ENCODE measurements around the gene CCSAP. TPM values are rescaled to one million over a fixed set of nuclear protein-coding genes. Genes with fewer than 3 reads are reported as not detected.
"Not testable (repeated sequence)": the region's sequence is repeated elsewhere in the genome, so short reads cannot be mapped to it uniquely, and the experiment has no call there.

The CCSAP gene
- total RNA-seq, 2 donors from 2014 or later, result 4.7 to 5.0 TPM

GRCh38 chr1:229334269-229334668 lies 8.6 kb downstream of the CCSAP start:
- intact Hi-C loops (cut with DNase I), result no loop called here
- DNase-seq (ENCODE audit: low spot score), result no peak

- intact Hi-C loops (cut with DNase I), result no loop called here
- no peak for DNase-seq (ENCODE audit: low spot score)
Observed at GRCh38 chr1:229328598-229329362, 14.1 kb downstream of the CCSAP start.

GRCh38 chr1:229327765-229328164 lies 15.1 kb downstream of the CCSAP start:
- DNase-seq (ENCODE audit: low spot score); intact Hi-C loops (cut with DNase I): not testable (repeated sequence)

GRCh38 chr1:229326601-229327000 lies 16.2 kb downstream of the CCSAP start:
- intact Hi-C loops (cut with DNase I), result no loop called here
- DNase-seq (ENCODE audit: low spot score), result no peak

GRCh38 chr1:229325853-229326487 lies 16.9 kb downstream of the CCSAP start:
- intact Hi-C loops (cut with DNase I), result no loop called here

GRCh38 chr1:229325401-229325800 lies 17.4 kb downstream of the CCSAP start:
- intact Hi-C loops (cut with DNase I), result no loop called here

More at GRCh38 chr1:229325853-229326487, 16.9 kb downstream of the CCSAP start:
- no peak for DNase-seq (ENCODE audit: low spot score)

GRCh38 chr1:229323885-229324553 lies 18.8 kb downstream of the CCSAP start:
- no peak for DNase-seq (ENCODE audit: low spot score)
- intact Hi-C loops (cut with DNase I), result no loop called here

More at GRCh38 chr1:229325401-229325800, 17.4 kb downstream of the CCSAP start:
- DNase-seq (ENCODE audit: low spot score), result no peak

GRCh38 chr1:229323201-229323600 lies 19.6 kb downstream of the CCSAP start:
- intact Hi-C loops (cut with DNase I), result no loop called here
- DNase-seq (ENCODE audit: low spot score), result no peak

GRCh38 chr1:229319487-229319886 lies 23.4 kb downstream of the CCSAP start:
- intact Hi-C loops (cut with DNase I), result no loop called here
- DNase-seq (ENCODE audit: low spot score), result no peak

GRCh38 chr1:229318056-229318455 lies 24.8 kb downstream of the CCSAP start:
- intact Hi-C loops (cut with DNase I), result no loop called here
- no peak for DNase-seq (ENCODE audit: low spot score)

- DNase-seq (ENCODE audit: low spot score), result no peak
- intact Hi-C loops (cut with DNase I), result no loop called here
Observed at GRCh38 chr1:229316166-229316565, 26.7 kb downstream of the CCSAP start.

GRCh38 chr1:229310833-229311232 lies 32.0 kb downstream of the CCSAP start:
- intact Hi-C loops (cut with DNase I), result no loop called here

GRCh38 chr1:229309684-229310083 lies 33.2 kb downstream of the CCSAP start:
- intact Hi-C loops (cut with DNase I), result no loop called here
- DNase-seq (ENCODE audit: low spot score), result no peak

More at GRCh38 chr1:229310833-229311232, 32.0 kb downstream of the CCSAP start:
- DNase-seq (ENCODE audit: low spot score), result no peak

GRCh38 chr1:229309074-229309473 lies 33.8 kb downstream of the CCSAP start:
- intact Hi-C loops (cut with DNase I), result no loop called here
- no peak for DNase-seq (ENCODE audit: low spot score)

GRCh38 chr1:229305392-229305791 lies 37.5 kb downstream of the CCSAP start:
- intact Hi-C loops (cut with DNase I), result no loop called here
- no peak for DNase-seq (ENCODE audit: low spot score)

GRCh38 chr1:229303855-229304254 lies 39.0 kb downstream of the CCSAP start:
- no peak for DNase-seq (ENCODE audit: low spot score)
- intact Hi-C loops (cut with DNase I), result no loop called here

GRCh38 chr1:229302740-229303139 lies 40.1 kb downstream of the CCSAP start:
- intact Hi-C loops (cut with DNase I), result no loop called here
- no peak for DNase-seq (ENCODE audit: low spot score)

- no peak for DNase-seq (ENCODE audit: low spot score)
- intact Hi-C loops (cut with DNase I), result no loop called here
Observed at GRCh38 chr1:229300099-229300757, 42.6 kb downstream of the CCSAP start.

GRCh38 chr1:229298887-229299503 lies 43.9 kb downstream of the CCSAP start:
- intact Hi-C loops (cut with DNase I), result no loop called here
- DNase-seq (ENCODE audit: low spot score), result no peak

Data from posterior vena cava (tissue), 2 donors.